GM23338 (cell line): Measurements from ENCODE around the gene MELTF.

Experiments used
- CREB1 ChIP-seq: fragments of 250-450 bp; sonication (Bioruptor Pico); IDR thresholded peaks from 2 replicates; pipeline ENCODE4 v1.5.0; 2020; ENCODE audit warnings: low read depth, mild to moderate bottlenecking, moderate library complexity
- EZH2 ChIP-seq: fragments of 200-600 bp; sonication (generic); IDR thresholded peaks from one replicate; pipeline ENCODE4 v1.8.0; 2017; ENCODE audit warnings: antibody characterized with exemption, mild to moderate bottlenecking, low read depth; ENCODE audit not compliant: unreplicated experiment
- EZH2phosphoT487 ChIP-seq: fragments of 200-600 bp; sonication (generic); IDR thresholded peaks from one replicate; pipeline ENCODE4 v1.8.1; 2018; ENCODE audit warnings: antibody characterized with exemption; ENCODE audit not compliant: unreplicated experiment
- JUNB ChIP-seq: IDR thresholded peaks from one replicate; pipeline ENCODE4 v1.6.1; 2016; ENCODE audit warnings: antibody characterized with exemption; ENCODE audit not compliant: unreplicated experiment
- NANOG ChIP-seq: IDR thresholded peaks from 2 replicates; pipeline ENCODE4 v1.6.1; 2016; ENCODE audit warnings: antibody characterized with exemption, borderline replicate concordance
- POLR2AphosphoS5 ChIP-seq: IDR thresholded peaks from 2 replicates; pipeline ENCODE4 v1.6.1; 2016; ENCODE audit warnings: antibody characterized with exemption, low read depth
- ZNF114 ChIP-seq: fragments of 250-450 bp; sonication (Bioruptor Pico); IDR thresholded peaks from 2 replicates; pipeline ENCODE4 v1.5.0; 2020; ENCODE audit warnings: mild to moderate bottlenecking, moderate library complexity
- ZNF331 ChIP-seq: fragments of 250-450 bp; sonication (Bioruptor Pico); IDR thresholded peaks from 2 replicates; pipeline ENCODE4 v1.5.0; 2020; ENCODE audit warnings: low read depth, mild to moderate bottlenecking, moderate library complexity
- TF ChIP-seq, protein P1 (sequence below), 2 experiments: fragments of 200-600 bp in 1 of 2; sonication (generic) in 1 of 2; conservative IDR thresholded peaks; 2 replicates each; pipeline versions ENCODE4 v1.5.1 to v1.6.1; 2016 to 2017; ENCODE audit warnings: antibody characterized with exemption in 2 of 2, low read depth in 2 of 2, mild to moderate bottlenecking in 2 of 2, moderate library complexity in 1 of 2
- TF ChIP-seq, protein P2 (sequence below): IDR thresholded peaks from 2 replicates; pipeline ENCODE4 v1.6.1; 2016; ENCODE audit warnings: antibody characterized with exemption
- TF ChIP-seq, protein P3 (sequence below): IDR thresholded peaks from one replicate; pipeline ENCODE4 v1.6.1; 2018; ENCODE audit warnings: antibody characterized with exemption; ENCODE audit not compliant: unreplicated experiment

DNA sequence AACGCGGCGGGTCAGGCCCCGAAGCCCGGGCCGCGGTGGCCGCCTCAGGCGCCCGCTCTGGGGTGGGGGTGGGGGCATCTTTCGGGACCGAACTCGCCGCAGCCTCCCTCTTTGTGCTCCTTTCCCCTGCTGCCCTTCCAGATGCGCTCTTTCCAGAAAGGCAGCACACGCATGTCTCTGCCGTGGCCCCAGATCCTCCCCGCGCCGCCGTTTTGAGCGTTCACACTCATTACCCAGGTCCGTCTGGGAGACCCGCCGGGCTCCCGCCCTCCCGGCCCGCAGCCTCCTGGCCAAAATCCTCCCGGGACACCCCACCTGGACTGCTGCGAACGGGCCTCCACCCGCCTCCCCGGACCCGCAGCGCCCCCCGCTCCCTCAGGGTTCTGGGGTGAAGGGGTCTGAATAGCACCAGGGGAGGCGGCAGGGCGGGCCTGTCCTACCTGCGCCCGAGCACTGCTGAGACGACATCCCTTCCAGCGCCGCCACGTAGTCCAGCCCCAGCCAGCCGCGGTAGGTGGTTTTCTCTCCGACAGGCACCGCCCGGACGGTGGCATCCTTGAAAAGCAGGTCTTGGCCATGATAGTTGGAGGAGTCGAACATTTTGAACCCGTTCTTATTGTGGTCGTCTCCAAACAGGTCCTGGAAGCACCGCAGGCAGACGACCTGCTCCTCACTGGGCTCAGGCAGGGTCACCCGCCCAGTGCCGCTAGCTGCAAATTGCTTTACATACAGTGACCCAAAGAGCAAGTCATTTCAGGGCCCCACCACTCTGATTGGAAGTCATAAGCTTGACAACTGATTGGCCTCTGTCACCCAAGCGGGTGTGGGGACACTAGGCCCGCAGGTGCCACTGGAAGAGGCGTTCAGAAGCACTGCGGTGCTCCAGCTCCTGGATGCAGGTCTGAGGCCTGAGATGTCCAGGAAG is 25.9 kb downstream of the MELTF start:
- TF ChIP-seq, protein P1, sequence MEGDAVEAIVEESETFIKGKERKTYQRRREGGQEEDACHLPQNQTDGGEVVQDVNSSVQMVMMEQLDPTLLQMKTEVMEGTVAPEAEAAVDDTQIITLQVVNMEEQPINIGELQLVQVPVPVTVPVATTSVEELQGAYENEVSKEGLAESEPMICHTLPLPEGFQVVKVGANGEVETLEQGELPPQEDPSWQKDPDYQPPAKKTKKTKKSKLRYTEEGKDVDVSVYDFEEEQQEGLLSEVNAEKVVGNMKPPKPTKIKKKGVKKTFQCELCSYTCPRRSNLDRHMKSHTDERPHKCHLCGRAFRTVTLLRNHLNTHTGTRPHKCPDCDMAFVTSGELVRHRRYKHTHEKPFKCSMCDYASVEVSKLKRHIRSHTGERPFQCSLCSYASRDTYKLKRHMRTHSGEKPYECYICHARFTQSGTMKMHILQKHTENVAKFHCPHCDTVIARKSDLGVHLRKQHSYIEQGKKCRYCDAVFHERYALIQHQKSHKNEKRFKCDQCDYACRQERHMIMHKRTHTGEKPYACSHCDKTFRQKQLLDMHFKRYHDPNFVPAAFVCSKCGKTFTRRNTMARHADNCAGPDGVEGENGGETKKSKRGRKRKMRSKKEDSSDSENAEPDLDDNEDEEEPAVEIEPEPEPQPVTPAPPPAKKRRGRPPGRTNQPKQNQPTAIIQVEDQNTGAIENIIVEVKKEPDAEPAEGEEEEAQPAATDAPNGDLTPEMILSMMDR (conservative IDR thresholded peaks at IDR 0.05; ENCODE audit: low read depth in 2 of 2), result no peak
- TF ChIP-seq POLR2AphosphoS5, result no peak
- TF ChIP-seq, protein P2, sequence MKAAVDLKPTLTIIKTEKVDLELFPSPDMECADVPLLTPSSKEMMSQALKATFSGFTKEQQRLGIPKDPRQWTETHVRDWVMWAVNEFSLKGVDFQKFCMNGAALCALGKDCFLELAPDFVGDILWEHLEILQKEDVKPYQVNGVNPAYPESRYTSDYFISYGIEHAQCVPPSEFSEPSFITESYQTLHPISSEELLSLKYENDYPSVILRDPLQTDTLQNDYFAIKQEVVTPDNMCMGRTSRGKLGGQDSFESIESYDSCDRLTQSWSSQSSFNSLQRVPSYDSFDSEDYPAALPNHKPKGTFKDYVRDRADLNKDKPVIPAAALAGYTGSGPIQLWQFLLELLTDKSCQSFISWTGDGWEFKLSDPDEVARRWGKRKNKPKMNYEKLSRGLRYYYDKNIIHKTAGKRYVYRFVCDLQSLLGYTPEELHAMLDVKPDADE, result no peak
- TF ChIP-seq, protein P3, sequence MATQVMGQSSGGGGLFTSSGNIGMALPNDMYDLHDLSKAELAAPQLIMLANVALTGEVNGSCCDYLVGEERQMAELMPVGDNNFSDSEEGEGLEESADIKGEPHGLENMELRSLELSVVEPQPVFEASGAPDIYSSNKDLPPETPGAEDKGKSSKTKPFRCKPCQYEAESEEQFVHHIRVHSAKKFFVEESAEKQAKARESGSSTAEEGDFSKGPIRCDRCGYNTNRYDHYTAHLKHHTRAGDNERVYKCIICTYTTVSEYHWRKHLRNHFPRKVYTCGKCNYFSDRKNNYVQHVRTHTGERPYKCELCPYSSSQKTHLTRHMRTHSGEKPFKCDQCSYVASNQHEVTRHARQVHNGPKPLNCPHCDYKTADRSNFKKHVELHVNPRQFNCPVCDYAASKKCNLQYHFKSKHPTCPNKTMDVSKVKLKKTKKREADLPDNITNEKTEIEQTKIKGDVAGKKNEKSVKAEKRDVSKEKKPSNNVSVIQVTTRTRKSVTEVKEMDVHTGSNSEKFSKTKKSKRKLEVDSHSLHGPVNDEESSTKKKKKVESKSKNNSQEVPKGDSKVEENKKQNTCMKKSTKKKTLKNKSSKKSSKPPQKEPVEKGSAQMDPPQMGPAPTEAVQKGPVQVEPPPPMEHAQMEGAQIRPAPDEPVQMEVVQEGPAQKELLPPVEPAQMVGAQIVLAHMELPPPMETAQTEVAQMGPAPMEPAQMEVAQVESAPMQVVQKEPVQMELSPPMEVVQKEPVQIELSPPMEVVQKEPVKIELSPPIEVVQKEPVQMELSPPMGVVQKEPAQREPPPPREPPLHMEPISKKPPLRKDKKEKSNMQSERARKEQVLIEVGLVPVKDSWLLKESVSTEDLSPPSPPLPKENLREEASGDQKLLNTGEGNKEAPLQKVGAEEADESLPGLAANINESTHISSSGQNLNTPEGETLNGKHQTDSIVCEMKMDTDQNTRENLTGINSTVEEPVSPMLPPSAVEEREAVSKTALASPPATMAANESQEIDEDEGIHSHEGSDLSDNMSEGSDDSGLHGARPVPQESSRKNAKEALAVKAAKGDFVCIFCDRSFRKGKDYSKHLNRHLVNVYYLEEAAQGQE, result no peak
- TF ChIP-seq EZH2, result peak; percentile 74
- TF ChIP-seq JUNB, result no peak
- TF ChIP-seq ZNF331 (CRISPR knock-in tag), result no peak
- no peak for TF ChIP-seq CREB1 (CRISPR knock-in tag)
- TF ChIP-seq EZH2phosphoT487, result no peak
- no peak for TF ChIP-seq ZNF114
- no peak for TF ChIP-seq NANOG
